Measurements from ENCODE around the gene HSPB9.

GRCh38 chr17:42125565-42125964 lies 3.0 kb downstream of the HSPB9 start:
- TF ChIP-seq, protein P1, sequence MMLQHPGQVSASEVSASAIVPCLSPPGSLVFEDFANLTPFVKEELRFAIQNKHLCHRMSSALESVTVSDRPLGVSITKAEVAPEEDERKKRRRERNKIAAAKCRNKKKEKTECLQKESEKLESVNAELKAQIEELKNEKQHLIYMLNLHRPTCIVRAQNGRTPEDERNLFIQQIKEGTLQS (IDR thresholded peaks at IDR 0.05): no peak
- TF ChIP-seq POLR2AphosphoS5 (IDR thresholded peaks at IDR 0.05; ENCODE audit: low read depth, low read length): no peak
- TF ChIP-seq CTCF (IDR thresholded peaks at IDR 0.05 in 2 of 3, conservative IDR thresholded peaks at IDR 0.05 in 1 of 3; ENCODE audit: borderline replicate concordance in 1 of 3, insufficient read depth in 1 of 3, low read depth in 2 of 3, low read length in 2 of 3): no peak
